ENCODE results near the gene WASF1.

GRCh38 chr6:110064744-110065524 is 114.5 kb downstream of the WASF1 start:
- TF ChIP-seq CTCF (IDR thresholded peaks at IDR 0.05 in 8 of 11, conservative IDR thresholded peaks at IDR 0.05 in 3 of 11) = no peak
- TF ChIP-seq POLR2A (IDR thresholded peaks at IDR 0.05) = no peak

Measured in spleen (tissue), 7 donors.